ACC112 (cell line): Measurements from ENCODE around the gene BCL3.
"Not testable (repeated sequence)": the region's sequence is repeated elsewhere in the genome, so short reads cannot be mapped to it uniquely, and the experiment has no call there.

Experiments
- H2AFZ ChIP-seq: fragments of 200-600 bp; sonication (generic); one replicate; pipeline ENCODE4 v1.6.0; 2017; ENCODE audit warnings: antibody characterized with exemption, low read length; ENCODE audit not compliant: unreplicated experiment
- H3K27ac ChIP-seq: fragments of 200-600 bp; sonication (generic); 2 replicates; pipeline ENCODE4 v1.5.1; 2014; ENCODE audit warnings: low read depth, mild to moderate bottlenecking, antibody characterized with exemption, low read length, moderate library complexity
- H3K27me3 ChIP-seq: fragments of 200-600 bp; sonication (generic); 2 replicates; pipeline ENCODE4 v1.6.1; 2014; ENCODE audit warnings: mild to moderate bottlenecking, antibody characterized with exemption, low read length, moderate library complexity, mixed read lengths; ENCODE audit not compliant: insufficient read depth
- H3K36me3 ChIP-seq: fragments of 200-600 bp; sonication (generic); 2 replicates; pipeline ENCODE4 v1.6.1; 2016; ENCODE audit warnings: mild to moderate bottlenecking, antibody characterized with exemption, low read length, moderate library complexity, mixed read lengths; ENCODE audit not compliant: insufficient read depth
- H3K4me1 ChIP-seq: fragments of 200-600 bp; sonication (generic); one replicate; pipeline ENCODE4 v1.6.1; 2016; ENCODE audit warnings: low read length, mixed read lengths; ENCODE audit not compliant: insufficient read depth, unreplicated experiment, control insufficient read depth
- H3K4me3 ChIP-seq: fragments of 200-600 bp; sonication (generic); 2 replicates; pipeline ENCODE4 v1.5.1; 2014; ENCODE audit warnings: mild to moderate bottlenecking, low read depth, low read length
- H3K79me2 ChIP-seq: fragments of 200-600 bp; sonication (generic); one replicate; pipeline ENCODE4 v1.6.0; 2016; ENCODE audit warnings: low read length; ENCODE audit not compliant: control insufficient read depth, unreplicated experiment, insufficient read depth

BCL3 gene

GRCh38 chr19:44708940-44709339 is 39.6 kb upstream of the BCL3 start:
- Histone ChIP-seq H3K79me2 (no peaks in the 10 kb centered on the region), H3K4me3 (no peak overlapping the region), H3K27ac (no peak overlapping the region), H3K27me3 (no peaks in the 10 kb centered on the region), H2AFZ (no peak overlapping the region), H3K4me1 (no peaks in the 10 kb centered on the region), H3K36me3 (no peaks in the 10 kb centered on the region)

GRCh38 chr19:44709434-44710266 is 38.9 kb upstream of the BCL3 start:
- not testable (repeated sequence) for H3K79me2 ChIP-seq, H3K4me1 ChIP-seq, H2AFZ ChIP-seq, H3K27me3 ChIP-seq, H3K36me3 ChIP-seq, H3K27ac ChIP-seq, H3K4me3 ChIP-seq

- Histone ChIP-seq H2AFZ (no peak overlapping the region), H3K4me3 (no peak overlapping the region), H3K27me3 (no peaks in the 10 kb centered on the region), H3K4me1 (no peaks in the 10 kb centered on the region), H3K27ac (no peak overlapping the region), H3K79me2 (no peaks in the 10 kb centered on the region), H3K36me3 (no peaks in the 10 kb centered on the region)
Measured at GRCh38 chr19:44710483-44710882, 38.0 kb upstream of the BCL3 start.

GRCh38 chr19:44712864-44713515 is 35.5 kb upstream of the BCL3 start:
- no peak overlapping the region for H3K4me3 ChIP-seq
- H3K27me3 ChIP-seq, result no peaks in the 10 kb centered on the region
- H2AFZ ChIP-seq, result no peak overlapping the region
- no peak overlapping the region for H3K27ac ChIP-seq
- no peaks in the 10 kb centered on the region for H3K36me3 ChIP-seq
- H3K4me1 ChIP-seq, result no peaks in the 10 kb centered on the region
- no peaks in the 10 kb centered on the region for H3K79me2 ChIP-seq

- Histone ChIP-seq H3K79me2 (no peaks in the 10 kb centered on the region), H2AFZ (no peak overlapping the region), H3K27ac (no peak overlapping the region), H3K36me3 (no peaks in the 10 kb centered on the region), H3K27me3 (no peaks in the 10 kb centered on the region), H3K4me1 (peaks cover 9% of the 10 kb centered on the region), H3K4me3 (no peak overlapping the region)
Measured at GRCh38 chr19:44714597-44715169, 33.8 kb upstream of the BCL3 start.

GRCh38 chr19:44717603-44718002 is 30.9 kb upstream of the BCL3 start:
- H3K27me3 ChIP-seq, result no peaks in the 10 kb centered on the region
- no peak overlapping the region for H2AFZ ChIP-seq
- H3K27ac ChIP-seq, result no peak overlapping the region
- H3K4me1 ChIP-seq, result peaks cover 9% of the 10 kb centered on the region
- H3K79me2 ChIP-seq, result no peaks in the 10 kb centered on the region
- H3K4me3 ChIP-seq, result no peak overlapping the region
- no peaks in the 10 kb centered on the region for H3K36me3 ChIP-seq

- Histone ChIP-seq H2AFZ (no peak overlapping the region), H3K4me1 (peaks cover 9% of the 10 kb centered on the region), H3K27me3 (no peaks in the 10 kb centered on the region), H3K36me3 (no peaks in the 10 kb centered on the region), H3K79me2 (no peaks in the 10 kb centered on the region), H3K27ac (no peak overlapping the region), H3K4me3 (no peak overlapping the region)
Measured at GRCh38 chr19:44718441-44719261, 29.9 kb upstream of the BCL3 start.

GRCh38 chr19:44719262-44719701 is 29.2 kb upstream of the BCL3 start:
- no peaks in the 10 kb centered on the region for H3K27me3 ChIP-seq
- no peaks in the 10 kb centered on the region for H3K36me3 ChIP-seq
- H3K4me1 ChIP-seq, result peaks cover 13% of the 10 kb centered on the region
- H3K27ac ChIP-seq, result no peak overlapping the region
- H3K79me2 ChIP-seq, result no peaks in the 10 kb centered on the region
- H3K4me3 ChIP-seq, result no peak overlapping the region
- H2AFZ ChIP-seq, result no peak overlapping the region

GRCh38 chr19:44720396-44720795 is 28.1 kb upstream of the BCL3 start:
- H3K4me1 ChIP-seq, result peaks cover 20% of the 10 kb centered on the region
- not testable (repeated sequence) for H3K79me2 ChIP-seq, H3K27me3 ChIP-seq, H2AFZ ChIP-seq, H3K4me3 ChIP-seq, H3K36me3 ChIP-seq, H3K27ac ChIP-seq

GRCh38 chr19:44720945-44721344 is 27.6 kb upstream of the BCL3 start:
- no peak overlapping the region for H2AFZ ChIP-seq
- H3K4me3 ChIP-seq, result no peak overlapping the region
- no peaks in the 10 kb centered on the region for H3K36me3 ChIP-seq
- H3K27me3 ChIP-seq, result no peaks in the 10 kb centered on the region
- H3K27ac ChIP-seq, result no peak overlapping the region
- H3K79me2 ChIP-seq, result no peaks in the 10 kb centered on the region
- peaks cover 20% of the 10 kb centered on the region for H3K4me1 ChIP-seq
